HepG2 (cell line): Measurements from ENCODE around the gene LBX2. TPM values are rescaled to one million over a fixed set of nuclear protein-coding genes. Genes with fewer than 3 reads are reported as not detected.

Source experiments
- GABPB1 ChIP-seq: IDR thresholded peaks from 2 replicates; pipeline ENCODE4 v1.6.1; 2016; ENCODE audit warnings: mild to moderate bottlenecking, missing genetic modification reagents, moderate library complexity, missing compliant biosample characterization
- MAFG ChIP-seq: sonication (generic); formaldehyde crosslinking; IDR thresholded peaks from 2 replicates; pipeline ENCODE4 v1.5.1; 2020; ENCODE audit warnings: mild to moderate bottlenecking, missing genetic modification reagents
- PHB2 ChIP-seq: fragments of 450-650 bp; IDR thresholded peaks from 2 replicates; pipeline ENCODE4 v1.6.1; 2018; ENCODE audit not compliant: partially characterized antibody
- RARA ChIP-seq: IDR thresholded peaks from 2 replicates; pipeline ENCODE4 v1.6.1; 2016; ENCODE audit warnings: missing genetic modification reagents, missing compliant biosample characterization
- RERE ChIP-seq: IDR thresholded peaks from 2 replicates; pipeline ENCODE4 v1.6.1; 2016; ENCODE audit warnings: low read depth, missing genetic modification reagents, missing compliant biosample characterization
- ZC3H4 ChIP-seq: sonication (generic); formaldehyde crosslinking; IDR thresholded peaks from 2 replicates; pipeline ENCODE4 v1.4.0; 2020; ENCODE audit warnings: missing genetic modification reagents, borderline replicate concordance
- ZNF251 ChIP-seq: sonication (generic); formaldehyde crosslinking; IDR thresholded peaks from 2 replicates; pipeline ENCODE4 v1.9.0; 2021; ENCODE audit warnings: mild to moderate bottlenecking, missing genetic modification reagents
- ZNF350 ChIP-seq: sonication (generic); formaldehyde crosslinking; IDR thresholded peaks from 2 replicates; pipeline ENCODE4 v1.4.0; 2020; ENCODE audit warnings: mild to moderate bottlenecking, low read depth, missing genetic modification reagents, borderline replicate concordance
- ZSCAN22 ChIP-seq: sonication (generic); formaldehyde crosslinking; IDR thresholded peaks from 2 replicates; pipeline ENCODE4 v1.4.0; 2020; ENCODE audit warnings: mild to moderate bottlenecking, missing genetic modification reagents
- polyA plus RNA-seq, 8 experiments: library from polyadenylated mRNA; depleted of rRNA in 3 of 8; stranded (reverse) in 7 of 8; unstranded in 1 of 8; fragments of >200 nt; fragmentation: Illumina TruSeq in 4 of 8; extraction: Trizol in 4 of 8; gene quantifications; 2 replicates each; pipeline versions ENCODE4 v1.2.1 to v1.2.3, GENCODE V29; 2011 to 2016; ENCODE audit warnings: low read depth in 4 of 8, missing spikeins in 1 of 8, mixed read lengths in 1 of 8; ENCODE audit not compliant: insufficient read depth in 1 of 8
- total RNA-seq, 5 experiments: library from RNA; depleted of rRNA; stranded (reverse); fragments of >200 nt; fragmentation: Illumina TruSeq; extraction: Trizol; gene quantifications; 2 replicates each; pipeline ENCODE4 v1.2.3, GENCODE V29; 2016; ENCODE audit warnings: low read depth in 1 of 5
- TF ChIP-seq, protein P1 (sequence below), 2 experiments: sonication (generic) in 1 of 2; formaldehyde crosslinking in 1 of 2; IDR thresholded peaks; 2 replicates each; pipeline versions ENCODE4 v1.4.0 to v1.6.1; 2016 to 2020; ENCODE audit warnings: borderline replicate concordance in 1 of 2, low read depth in 1 of 2, mild to moderate bottlenecking in 1 of 2, missing genetic modification reagents in 1 of 2
- TF ChIP-seq, protein P2 (sequence below): sonication (generic); formaldehyde crosslinking; IDR thresholded peaks from 2 replicates; pipeline ENCODE4 v1.9.0; 2021; ENCODE audit warnings: mild to moderate bottlenecking, missing genetic modification reagents

Gene LBX2
- total and polyA plus RNA-seq, 2 of the 13 experiments (the other 11 are each of a cell fraction or from before 2014, with no cell fraction given): 6.4 to 8.1 TPM

GRCh38 chr2:74507145-74507925 is 7.9 kb upstream of the LBX2 start, which contains the start of gene PCGF1 (continued):
- TF ChIP-seq, protein P1, sequence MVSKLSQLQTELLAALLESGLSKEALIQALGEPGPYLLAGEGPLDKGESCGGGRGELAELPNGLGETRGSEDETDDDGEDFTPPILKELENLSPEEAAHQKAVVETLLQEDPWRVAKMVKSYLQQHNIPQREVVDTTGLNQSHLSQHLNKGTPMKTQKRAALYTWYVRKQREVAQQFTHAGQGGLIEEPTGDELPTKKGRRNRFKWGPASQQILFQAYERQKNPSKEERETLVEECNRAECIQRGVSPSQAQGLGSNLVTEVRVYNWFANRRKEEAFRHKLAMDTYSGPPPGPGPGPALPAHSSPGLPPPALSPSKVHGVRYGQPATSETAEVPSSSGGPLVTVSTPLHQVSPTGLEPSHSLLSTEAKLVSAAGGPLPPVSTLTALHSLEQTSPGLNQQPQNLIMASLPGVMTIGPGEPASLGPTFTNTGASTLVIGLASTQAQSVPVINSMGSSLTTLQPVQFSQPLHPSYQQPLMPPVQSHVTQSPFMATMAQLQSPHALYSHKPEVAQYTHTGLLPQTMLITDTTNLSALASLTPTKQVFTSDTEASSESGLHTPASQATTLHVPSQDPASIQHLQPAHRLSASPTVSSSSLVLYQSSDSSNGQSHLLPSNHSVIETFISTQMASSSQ (IDR thresholded peaks at IDR 0.05; ENCODE audit: low read depth): 0 out of 2 replicates have a peak, but pooled peaks have one; percentile 3
- TF ChIP-seq, protein P1 (CRISPR knock-in tag; IDR thresholded peaks at IDR 0.05; ENCODE audit: borderline replicate concordance): peak; percentile 86; the same call in 1 of the 2 replicates
- TF ChIP-seq PHB2: no peak
- no peak for TF ChIP-seq MAFG (CRISPR knock-in tag)
- peak; percentile 86; the same call in 1 of the 2 replicates for TF ChIP-seq ZC3H4 (CRISPR knock-in tag)
- TF ChIP-seq ZNF350: peak; percentile 87
- 0 out of 2 replicates have a peak, but pooled peaks have one; percentile 22 for TF ChIP-seq ZSCAN22 (CRISPR knock-in tag)
- peak; percentile 41; the same call in 1 of the 2 replicates for TF ChIP-seq RERE (CRISPR knock-in tag)
- TF ChIP-seq RARA (CRISPR knock-in tag): peak; percentile 58; the same call in 1 of the 2 replicates
- TF ChIP-seq, protein P2, sequence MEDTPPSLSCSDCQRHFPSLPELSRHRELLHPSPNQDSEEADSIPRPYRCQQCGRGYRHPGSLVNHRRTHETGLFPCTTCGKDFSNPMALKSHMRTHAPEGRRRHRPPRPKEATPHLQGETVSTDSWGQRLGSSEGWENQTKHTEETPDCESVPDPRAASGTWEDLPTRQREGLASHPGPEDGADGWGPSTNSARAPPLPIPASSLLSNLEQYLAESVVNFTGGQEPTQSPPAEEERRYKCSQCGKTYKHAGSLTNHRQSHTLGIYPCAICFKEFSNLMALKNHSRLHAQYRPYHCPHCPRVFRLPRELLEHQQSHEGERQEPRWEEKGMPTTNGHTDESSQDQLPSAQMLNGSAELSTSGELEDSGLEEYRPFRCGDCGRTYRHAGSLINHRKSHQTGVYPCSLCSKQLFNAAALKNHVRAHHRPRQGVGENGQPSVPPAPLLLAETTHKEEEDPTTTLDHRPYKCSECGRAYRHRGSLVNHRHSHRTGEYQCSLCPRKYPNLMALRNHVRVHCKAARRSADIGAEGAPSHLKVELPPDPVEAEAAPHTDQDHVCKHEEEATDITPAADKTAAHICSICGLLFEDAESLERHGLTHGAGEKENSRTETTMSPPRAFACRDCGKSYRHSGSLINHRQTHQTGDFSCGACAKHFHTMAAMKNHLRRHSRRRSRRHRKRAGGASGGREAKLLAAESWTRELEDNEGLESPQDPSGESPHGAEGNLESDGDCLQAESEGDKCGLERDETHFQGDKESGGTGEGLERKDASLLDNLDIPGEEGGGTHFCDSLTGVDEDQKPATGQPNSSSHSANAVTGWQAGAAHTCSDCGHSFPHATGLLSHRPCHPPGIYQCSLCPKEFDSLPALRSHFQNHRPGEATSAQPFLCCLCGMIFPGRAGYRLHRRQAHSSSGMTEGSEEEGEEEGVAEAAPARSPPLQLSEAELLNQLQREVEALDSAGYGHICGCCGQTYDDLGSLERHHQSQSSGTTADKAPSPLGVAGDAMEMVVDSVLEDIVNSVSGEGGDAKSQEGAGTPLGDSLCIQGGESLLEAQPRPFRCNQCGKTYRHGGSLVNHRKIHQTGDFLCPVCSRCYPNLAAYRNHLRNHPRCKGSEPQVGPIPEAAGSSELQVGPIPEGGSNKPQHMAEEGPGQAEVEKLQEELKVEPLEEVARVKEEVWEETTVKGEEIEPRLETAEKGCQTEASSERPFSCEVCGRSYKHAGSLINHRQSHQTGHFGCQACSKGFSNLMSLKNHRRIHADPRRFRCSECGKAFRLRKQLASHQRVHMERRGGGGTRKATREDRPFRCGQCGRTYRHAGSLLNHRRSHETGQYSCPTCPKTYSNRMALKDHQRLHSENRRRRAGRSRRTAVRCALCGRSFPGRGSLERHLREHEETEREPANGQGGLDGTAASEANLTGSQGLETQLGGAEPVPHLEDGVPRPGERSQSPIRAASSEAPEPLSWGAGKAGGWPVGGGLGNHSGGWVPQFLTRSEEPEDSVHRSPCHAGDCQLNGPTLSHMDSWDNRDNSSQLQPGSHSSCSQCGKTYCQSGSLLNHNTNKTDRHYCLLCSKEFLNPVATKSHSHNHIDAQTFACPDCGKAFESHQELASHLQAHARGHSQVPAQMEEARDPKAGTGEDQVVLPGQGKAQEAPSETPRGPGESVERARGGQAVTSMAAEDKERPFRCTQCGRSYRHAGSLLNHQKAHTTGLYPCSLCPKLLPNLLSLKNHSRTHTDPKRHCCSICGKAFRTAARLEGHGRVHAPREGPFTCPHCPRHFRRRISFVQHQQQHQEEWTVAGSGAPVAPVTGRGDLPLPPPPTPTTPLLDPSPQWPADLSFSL (CRISPR knock-in tag): peak; percentile 90
- peak; percentile 96 for TF ChIP-seq GABPB1
- no peak; the same call in 1 of the 2 replicates for TF ChIP-seq ZNF251 (CRISPR knock-in tag)
